ENCODE results near the gene HBE1. TPM values are rescaled to one million over a fixed set of nuclear protein-coding genes. Genes with fewer than 3 reads are reported as not detected.

The HBE1 gene
- total and polyA plus RNA-seq, 2 of the 4 experiments (the other 2 are of a cell fraction): 3.2 to 12.7 TPM

DNA sequence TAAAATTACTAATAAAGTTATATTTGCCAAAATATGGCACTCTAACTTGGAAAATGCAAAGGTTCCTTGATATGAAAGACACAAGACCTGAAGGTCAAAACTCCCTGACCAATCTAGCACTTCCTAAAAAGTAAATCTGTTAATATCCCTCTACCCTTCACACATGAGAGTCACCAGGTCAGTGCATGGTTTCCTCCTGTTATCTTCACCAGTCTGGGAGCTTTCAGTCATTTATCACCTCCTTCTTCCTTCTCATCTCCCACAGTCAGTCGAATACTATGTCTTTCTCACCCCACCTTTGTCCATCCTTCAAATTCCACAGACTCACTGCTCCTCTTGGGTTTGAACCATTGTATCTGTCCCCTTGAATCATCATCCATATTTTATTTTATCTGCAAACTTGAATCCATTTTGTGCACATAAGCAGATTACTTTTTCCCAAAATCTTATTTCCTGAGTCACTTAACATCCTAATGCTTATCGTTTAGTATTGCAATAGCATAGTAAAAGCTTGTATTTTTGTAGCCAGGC, 2.6 kb downstream of the HBE1 start:
- Histone ChIP-seq H3K14ac (replicated peaks; ENCODE audit: low read depth, low read length) (peak overlapping the region; percentile 63; the same call in 1 of the 2 replicates), H4K91ac (ENCODE audit: insufficient read depth, low read depth, low read length) (no peak overlapping the region), H3K4me1 (ENCODE audit: control insufficient read depth, insufficient read depth, low read length) (no peaks in the 10 kb centered on the region; the same call in 1 of the 2 replicates), H3K9ac (ENCODE audit: low read depth, low read length) (no peak overlapping the region), H2AFZ (replicated peaks; ENCODE audit: low read length, poor library complexity) (no peak overlapping the region), H2BK5ac (ENCODE audit: low read depth, low read length, poor library complexity, severe bottlenecking) (no peak overlapping the region), H3K36me3 (ENCODE audit: control insufficient read depth, insufficient read depth, low read length) (no peaks in the 10 kb centered on the region), H4K8ac (ENCODE audit: low read depth in 2 of 2, low read length in 2 of 2) (no peak overlapping the region), H3K4me2 (ENCODE audit: low read depth, low read length) (no peak overlapping the region), H2BK120ac (ENCODE audit: low read depth, low read length) (no peak overlapping the region), H4K20me1 (ENCODE audit: insufficient read depth, low read length) (no peaks in the 10 kb centered on the region), H3K27ac (ENCODE audit: insufficient read depth, low read length) (no peak overlapping the region), H2BK20ac (ENCODE audit: low read depth, low read length) (no peak overlapping the region), H3K23ac (ENCODE audit: low read depth, low read length) (no peak overlapping the region), H3K18ac (ENCODE audit: low read depth, low read length) (no peak overlapping the region), H2BK15ac (ENCODE audit: low read depth, low read length) (no peak overlapping the region), H3K27me3 (ENCODE audit: control insufficient read depth, insufficient read depth, low read length) (no peaks in the 10 kb centered on the region), H3K9me1 (ENCODE audit: insufficient read depth, low read length) (no peaks in the 10 kb centered on the region), H3K56ac (ENCODE audit: extremely low read depth, insufficient read depth, low read length) (no peak overlapping the region), H3K9me3 (ENCODE audit: control insufficient read depth, insufficient read depth, low read length) (no peaks in the 10 kb centered on the region), H3K4me3 (ENCODE audit: insufficient read depth, low read depth, low read length) (no peak overlapping the region), H2AK9ac (replicated peaks; ENCODE audit: low read depth, low read length, poor library complexity) (no peak overlapping the region), H3K79me1 (ENCODE audit: low read depth in 1 of 2, low read length in 2 of 2) (no peaks in the 10 kb centered on the region), H3K4ac (ENCODE audit: low read depth, low read length) (no peak overlapping the region), H2AK5ac (ENCODE audit: low read depth, low read length) (no peak overlapping the region), H4K5ac (ENCODE audit: low read depth, low read length) (no peak overlapping the region)
- DNase-seq (no peak), ATAC-seq (ENCODE audit: low read depth) (no peak)
- TF ChIP-seq MXI1 (IDR thresholded peaks at IDR 0.05; ENCODE audit: borderline replicate concordance, low read depth, low read length): no peak
- TF ChIP-seq ELK1 (IDR thresholded peaks at IDR 0.05; ENCODE audit: borderline replicate concordance, low read depth, low read length): no peak
- no peak for TF ChIP-seq RAD21 (IDR thresholded peaks at IDR 0.05; ENCODE audit: low read length)
- TF ChIP-seq POLR2A (IDR thresholded peaks at IDR 0.05; ENCODE audit: low read depth, low read length): no peak
- no peak for TF ChIP-seq SMC3 (IDR thresholded peaks at IDR 0.05; ENCODE audit: low read depth, low read length)
- TF ChIP-seq FOS (IDR thresholded peaks at IDR 0.05; ENCODE audit: low read depth, low read length): no peak
- no peak for TF ChIP-seq MAFK (IDR thresholded peaks at IDR 0.05; ENCODE audit: low read depth, low read length)
- TF ChIP-seq, protein P1, sequence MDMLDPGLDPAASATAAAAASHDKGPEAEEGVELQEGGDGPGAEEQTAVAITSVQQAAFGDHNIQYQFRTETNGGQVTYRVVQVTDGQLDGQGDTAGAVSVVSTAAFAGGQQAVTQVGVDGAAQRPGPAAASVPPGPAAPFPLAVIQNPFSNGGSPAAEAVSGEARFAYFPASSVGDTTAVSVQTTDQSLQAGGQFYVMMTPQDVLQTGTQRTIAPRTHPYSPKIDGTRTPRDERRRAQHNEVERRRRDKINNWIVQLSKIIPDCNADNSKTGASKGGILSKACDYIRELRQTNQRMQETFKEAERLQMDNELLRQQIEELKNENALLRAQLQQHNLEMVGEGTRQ (IDR thresholded peaks at IDR 0.05; ENCODE audit: low read depth, low read length): no peak
- TF ChIP-seq BHLHE40 (IDR thresholded peaks at IDR 0.05; ENCODE audit: low read depth, low read length): no peak
- no peak for TF ChIP-seq CEBPB (IDR thresholded peaks at IDR 0.05; ENCODE audit: low read depth, low read length)
- TF ChIP-seq MAZ (IDR thresholded peaks at IDR 0.05; ENCODE audit: borderline replicate concordance, low read depth, low read length): no peak
- no peak for TF ChIP-seq NFE2L2 (IDR thresholded peaks at IDR 0.05; ENCODE audit: low read depth, low read length)
- TF ChIP-seq RFX5 (IDR thresholded peaks at IDR 0.05; ENCODE audit: low read depth, low read length): no peak
- no peak for TF ChIP-seq CHD1 (IDR thresholded peaks at IDR 0.05; ENCODE audit: low read depth, low read length)
- no peak for TF ChIP-seq CTCF (conservative IDR thresholded peaks at IDR 0.05; ENCODE audit: low read depth, low read length)
- TF ChIP-seq RCOR1 (IDR thresholded peaks at IDR 0.05; ENCODE audit: insufficient replicate concordance, low read length): no peak
- intact Hi-C loops (cut with micrococcal nuclease) (no loop called here), dilution Hi-C loops (cut with HindIII; ENCODE audit: low sequenced_read_pairs, unreplicated experiment) (no loop called here), in situ Hi-C loops (cut with MboI; ENCODE audit: low sequenced_read_pairs) (no loop called here)
- WGBS, 2 experiments (ENCODE audit: extremely low coverage in 2 of 2, insufficient read length in 1 of 2): 40% methylated on average over 1 of the region's 2 CpGs; no CpG with 5 or more reads in 1 of the 2 experiments
- POLR2A ChIA-PET (ENCODE audit: unreplicated experiment): no interaction called here
- CTCF ChIA-PET: no interaction called here
- BruUV-seq (replicated peaks): no TSS peak
